GOT3 (cell line): ENCODE measurements around the gene SORCS1.

ENCODE experiments used
- DNase-seq: peaks from one replicate; lab custom pipeline; 2025; ENCODE audit warnings: mixed read lengths; lab: John Stamatoyannopoulos, UW

The SORCS1 gene

GRCh38 chr10:107163881-107164861, at the start of gene SORCS1:
Gene SORCS1, minus strand, starts transcription at chr10:107164706.
- no peak for DNase-seq

- DNase-seq = no peak
These were observed 49.8 kb upstream of the SORCS1 start for GRCh38 chr10:107214261-107214660.

- DNase-seq = no peak
These were observed 49.4 kb upstream of the SORCS1 start for GRCh38 chr10:107213861-107214260.

- no peak for DNase-seq
These were observed 42.3 kb upstream of the SORCS1 start for GRCh38 chr10:107206833-107207232.

GRCh38 chr10:107169516-107169915, 5.0 kb upstream of the SORCS1 start:
- DNase-seq = no peak

GRCh38 chr10:107168738-107169137, 4.2 kb upstream of the SORCS1 start:
- no peak for DNase-seq

- no peak for DNase-seq
These were observed 1.9 kb upstream of the SORCS1 start for GRCh38 chr10:107166403-107166802.

GRCh38 chr10:107164992-107165391, 486 bp upstream of the SORCS1 start:
- DNase-seq = no peak

- no peak for DNase-seq
These were observed 1.2 kb downstream of the SORCS1 start for GRCh38 chr10:107163076-107163855.

GRCh38 chr10:107160866-107161265, 3.6 kb downstream of the SORCS1 start:
- DNase-seq = no peak

- no peak for DNase-seq
These were observed 4.6 kb downstream of the SORCS1 start for GRCh38 chr10:107159871-107160270.

- DNase-seq = no peak
These were observed 7.4 kb downstream of the SORCS1 start for GRCh38 chr10:107157071-107157470.

GRCh38 chr10:107152087-107152486, 12.4 kb downstream of the SORCS1 start:
- DNase-seq = no peak

- no peak for DNase-seq
These were observed 15.6 kb downstream of the SORCS1 start for GRCh38 chr10:107148906-107149305.

GRCh38 chr10:107144490-107144889, 20.0 kb downstream of the SORCS1 start:
- DNase-seq = no peak

GRCh38 chr10:107141524-107142061, 22.9 kb downstream of the SORCS1 start:
- no peak for DNase-seq

GRCh38 chr10:107139237-107139636, 25.3 kb downstream of the SORCS1 start:
- no peak for DNase-seq

GRCh38 chr10:107133656-107134055, 30.9 kb downstream of the SORCS1 start:
- no peak for DNase-seq

GRCh38 chr10:107129000-107129399, 35.5 kb downstream of the SORCS1 start:
- no peak for DNase-seq

- no peak for DNase-seq
These were observed 37.9 kb downstream of the SORCS1 start for GRCh38 chr10:107126512-107127065.

- no peak for DNase-seq
These were observed 41.8 kb downstream of the SORCS1 start for GRCh38 chr10:107122703-107123102.

- no peak for DNase-seq
These were observed 45.6 kb downstream of the SORCS1 start for GRCh38 chr10:107118866-107119265.
